PC-9 (cell line): ENCODE measurements around the gene DLAT. TPM values are rescaled to one million over a fixed set of nuclear protein-coding genes. Genes with fewer than 3 reads are reported as not detected.
"Not testable (repeated sequence)": the region's sequence is repeated elsewhere in the genome, so short reads cannot be mapped to it uniquely, and the experiment has no call there.

Experiments used
- BruUV-seq: library from RNA; stranded (reverse); fragments of 400-500 nt; replicated peaks from 2 replicates; lab custom pipeline; 2021; lab: Mats Ljungman, UMichigan
- CTCF ChIA-PET: fragments of 300-600 bp; sonication (Branson Sonifier 250); formaldehyde crosslinking; loops from one replicate; lab custom pipeline; 2022; ENCODE audit warnings: antibody characterized with exemption; lab: Charles Lee
- POLR2A ChIA-PET: fragments of 300-600 bp; sonication (Branson Sonifier 250); formaldehyde crosslinking; loops from one replicate; lab custom pipeline; 2022; ENCODE audit warnings: antibody characterized with exemption; ENCODE audit not compliant: unreplicated experiment; lab: Charles Lee
- DNase-seq, 2 experiments: peaks; one replicate each; pipeline versions ENCODE4 v3.0.0 to v3.0.0-alpha.2; 2015 to 2022; ENCODE audit warnings: mixed read lengths in 1 of 2
- H2AFZ ChIP-seq: fragments of 200-600 bp; sonication (generic); 2 replicates; pipeline ENCODE4 v1.8.1; 2017; ENCODE audit warnings: antibody characterized with exemption
- H3F3A ChIP-seq: fragments of 200-600 bp; sonication (generic); 2 replicates; pipeline ENCODE4 v1.8.1; 2017; ENCODE audit warnings: antibody characterized with exemption, mild to moderate bottlenecking, low read depth; ENCODE audit not compliant: insufficient read depth
- H3K27ac ChIP-seq: fragments of 200-600 bp; sonication (generic); 2 replicates; pipeline ENCODE4 v1.6.1; 2016; ENCODE audit warnings: mixed run types
- H3K27me3 ChIP-seq: fragments of 200-600 bp; sonication (generic); 2 replicates; pipeline ENCODE4 v1.6.1; 2016; ENCODE audit warnings: low read depth, mixed run types; ENCODE audit not compliant: insufficient read depth
- H3K36me3 ChIP-seq: fragments of 200-600 bp; sonication (generic); 2 replicates; pipeline ENCODE4 v1.6.1; 2016; ENCODE audit warnings: low read depth, mixed run types
- H3K4me1 ChIP-seq: fragments of 200-600 bp; sonication (generic); replicated peaks from 2 replicates; pipeline ENCODE4 v1.6.1; 2016; ENCODE audit warnings: mixed run types; ENCODE audit not compliant: insufficient read depth
- H3K4me2 ChIP-seq: fragments of 200-600 bp; sonication (generic); 2 replicates; pipeline ENCODE4 v1.6.1; 2017; ENCODE audit warnings: mixed run types
- H3K4me3 ChIP-seq: fragments of 200-600 bp; sonication (generic); 2 replicates; pipeline ENCODE4 v1.6.1; 2016; ENCODE audit warnings: mixed run types
- H3K79me2 ChIP-seq: fragments of 200-600 bp; sonication (generic); 2 replicates; pipeline ENCODE4 v1.6.1; 2017; ENCODE audit warnings: low read depth, mixed run types
- H3K9me2 ChIP-seq: fragments of 200-600 bp; sonication (generic); 2 replicates; pipeline ENCODE4 v1.8.1; 2017; ENCODE audit warnings: mild to moderate bottlenecking; ENCODE audit not compliant: insufficient read depth
- H3K9me3 ChIP-seq: fragments of 200-600 bp; sonication (generic); 2 replicates; pipeline ENCODE4 v1.8.1; 2016; ENCODE audit warnings: low read depth; ENCODE audit not compliant: insufficient read depth
- H4K20me1 ChIP-seq: fragments of 200-600 bp; sonication (generic); 2 replicates; pipeline ENCODE4 v1.8.1; 2017; ENCODE audit not compliant: insufficient read depth
- EZH2 ChIP-seq: fragments of 200-600 bp; sonication (generic); IDR thresholded peaks from 2 replicates; pipeline ENCODE4 v1.8.0; 2017; ENCODE audit warnings: antibody characterized with exemption, low read depth
- intact Hi-C: fragments of 100-400 bp; cut with micrococcal nuclease; formaldehyde crosslinking; loops from one replicate; pipeline ENCODE4 v1.10.0; 2022; ENCODE audit not compliant: unreplicated experiment
- total RNA-seq: library from RNA; stranded (reverse); gene quantifications from 2 replicates; pipeline ENCODE4 v1.2.3, GENCODE V29; 2021
- TF ChIP-seq, protein P1 (sequence below): fragments of 200-600 bp; sonication (generic); conservative IDR thresholded peaks from 2 replicates; pipeline ENCODE4 v1.6.1; 2017; ENCODE audit warnings: mixed run types, antibody characterized with exemption, mild to moderate bottlenecking, moderate library complexity

Gene DLAT
- total RNA-seq, 1 experiment from 2014 or later, result 44.9 TPM

- DNase-seq, result no peak
Measured at GRCh38 chr11:112004389-112004788, 20.8 kb upstream of the DLAT start.

GRCh38 chr11:112005422-112006094 is 19.6 kb upstream of the DLAT start:
- Histone ChIP-seq H3K27me3 (no peaks in the 10 kb centered on the region), H3K4me3 (no peak overlapping the region), H3F3A (no peaks in the 10 kb centered on the region), H3K27ac (no peak overlapping the region), H3K4me1 (no peaks in the 10 kb centered on the region), H3K36me3 (no peaks in the 10 kb centered on the region), H3K4me2 (no peak overlapping the region), H3K79me2 (no peaks in the 10 kb centered on the region), H3K9me2 (no peaks in the 10 kb centered on the region), H4K20me1 (no peaks in the 10 kb centered on the region), H3K9me3 (no peaks in the 10 kb centered on the region), H2AFZ (no peak overlapping the region)
- ChIA-PET CTCF (no interaction called here), POLR2A (no interaction called here)
- no TSS peak for BruUV-seq
- DNase-seq, result no peak
- TF ChIP-seq EZH2, result no peak
- TF ChIP-seq, protein P1, sequence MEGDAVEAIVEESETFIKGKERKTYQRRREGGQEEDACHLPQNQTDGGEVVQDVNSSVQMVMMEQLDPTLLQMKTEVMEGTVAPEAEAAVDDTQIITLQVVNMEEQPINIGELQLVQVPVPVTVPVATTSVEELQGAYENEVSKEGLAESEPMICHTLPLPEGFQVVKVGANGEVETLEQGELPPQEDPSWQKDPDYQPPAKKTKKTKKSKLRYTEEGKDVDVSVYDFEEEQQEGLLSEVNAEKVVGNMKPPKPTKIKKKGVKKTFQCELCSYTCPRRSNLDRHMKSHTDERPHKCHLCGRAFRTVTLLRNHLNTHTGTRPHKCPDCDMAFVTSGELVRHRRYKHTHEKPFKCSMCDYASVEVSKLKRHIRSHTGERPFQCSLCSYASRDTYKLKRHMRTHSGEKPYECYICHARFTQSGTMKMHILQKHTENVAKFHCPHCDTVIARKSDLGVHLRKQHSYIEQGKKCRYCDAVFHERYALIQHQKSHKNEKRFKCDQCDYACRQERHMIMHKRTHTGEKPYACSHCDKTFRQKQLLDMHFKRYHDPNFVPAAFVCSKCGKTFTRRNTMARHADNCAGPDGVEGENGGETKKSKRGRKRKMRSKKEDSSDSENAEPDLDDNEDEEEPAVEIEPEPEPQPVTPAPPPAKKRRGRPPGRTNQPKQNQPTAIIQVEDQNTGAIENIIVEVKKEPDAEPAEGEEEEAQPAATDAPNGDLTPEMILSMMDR, result no peak
- intact Hi-C loops, result no loop called here

More at GRCh38 chr11:112004389-112004788, 20.8 kb upstream of the DLAT start:
- no peaks in the 10 kb centered on the region for H3K79me2 ChIP-seq
- H2AFZ ChIP-seq, result no peak overlapping the region
- H4K20me1 ChIP-seq, result no peaks in the 10 kb centered on the region
- H3K27ac ChIP-seq, result no peak overlapping the region
- no peaks in the 10 kb centered on the region for H3K27me3 ChIP-seq
- ChIA-PET CTCF (interaction anchor here (0.6 kb wide), 1 partner anchor 677 kb away, joined by 3 read pairs; no protein-coding TSS in a partner anchor), POLR2A (no interaction called here)
- H3K9me3 ChIP-seq, result no peaks in the 10 kb centered on the region
- no peak overlapping the region for H3K4me2 ChIP-seq
- TF ChIP-seq, protein P1, result peak; percentile 64
- TF ChIP-seq EZH2, result no peak
- H3F3A ChIP-seq, result no peaks in the 10 kb centered on the region
- no peak overlapping the region for H3K4me3 ChIP-seq
- no TSS peak for BruUV-seq
- intact Hi-C loops, result no loop called here
- H3K9me2 ChIP-seq, result no peaks in the 10 kb centered on the region
- H3K36me3 ChIP-seq, result no peaks in the 10 kb centered on the region
- no peaks in the 10 kb centered on the region for H3K4me1 ChIP-seq

DNA sequence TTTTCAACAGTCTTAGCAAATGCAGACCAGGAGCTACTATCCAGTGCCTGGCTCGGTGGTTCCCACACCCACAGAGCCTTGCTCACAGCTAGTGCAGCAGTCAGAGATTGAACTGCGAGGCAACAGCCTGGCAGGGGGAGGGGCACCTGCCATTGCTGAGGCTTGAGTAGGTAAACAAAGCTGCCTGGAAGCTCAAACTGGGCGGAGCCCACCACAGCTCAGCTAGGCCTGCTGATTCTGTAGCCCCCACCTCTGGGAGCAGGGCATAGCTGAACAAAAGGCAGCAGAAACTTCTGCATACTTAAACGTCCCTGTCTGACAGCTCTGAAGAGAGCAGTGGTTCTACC is 19.1 kb upstream of the DLAT start:
- H3K9me2 ChIP-seq, H3F3A ChIP-seq, H3K27ac ChIP-seq, H3K36me3 ChIP-seq, CTCF ChIA-PET, H3K4me2 ChIP-seq, POLR2A ChIA-PET, H4K20me1 ChIP-seq, H2AFZ ChIP-seq, H3K4me1 ChIP-seq, H3K27me3 ChIP-seq, H3K79me2 ChIP-seq, intact Hi-C loops, BruUV-seq, H3K4me3 ChIP-seq, H3K9me3 ChIP-seq, DNase-seq: not testable (repeated sequence)

DNA sequence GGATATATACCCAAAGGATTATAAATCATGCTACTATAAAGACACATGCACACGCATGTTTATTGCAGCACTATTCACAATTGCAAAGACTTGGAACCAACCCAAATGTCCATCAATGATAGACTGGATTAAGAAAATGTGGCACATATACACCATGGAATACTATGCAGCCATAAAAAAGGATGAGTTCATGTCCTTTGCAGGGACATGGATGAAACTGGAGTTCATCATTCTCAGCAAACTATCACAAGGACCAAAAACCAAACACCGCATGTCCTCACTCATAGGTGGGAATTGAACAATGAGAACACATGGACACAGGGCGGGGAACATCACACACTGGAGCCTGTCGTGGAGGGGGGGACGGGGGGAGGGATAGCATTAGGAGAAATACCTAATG is 13.8 kb upstream of the DLAT start:
- intact Hi-C loops, H3K79me2 ChIP-seq, H3K9me2 ChIP-seq, H2AFZ ChIP-seq, H3K36me3 ChIP-seq, H3K4me2 ChIP-seq, H3K9me3 ChIP-seq, H3K27ac ChIP-seq, H3K4me3 ChIP-seq, H3K27me3 ChIP-seq, CTCF ChIA-PET, BruUV-seq, POLR2A ChIA-PET, H4K20me1 ChIP-seq, DNase-seq: not testable (repeated sequence)
- peaks cover 21% of the 10 kb centered on the region for H3K4me1 ChIP-seq
- H3F3A ChIP-seq, result peaks cover 11% of the 10 kb centered on the region
